LoVo (cell line): ENCODE results near the gene MYO5C.
"Not testable (repeated sequence)": the region's sequence is repeated elsewhere in the genome, so short reads cannot be mapped to it uniquely, and the experiment has no call there.

Source experiments
- DNase-seq: peaks from one replicate; pipeline ENCODE4 v3.0.0-alpha.2; 2016; ENCODE audit warnings: low spot score

The MYO5C gene

DNA sequence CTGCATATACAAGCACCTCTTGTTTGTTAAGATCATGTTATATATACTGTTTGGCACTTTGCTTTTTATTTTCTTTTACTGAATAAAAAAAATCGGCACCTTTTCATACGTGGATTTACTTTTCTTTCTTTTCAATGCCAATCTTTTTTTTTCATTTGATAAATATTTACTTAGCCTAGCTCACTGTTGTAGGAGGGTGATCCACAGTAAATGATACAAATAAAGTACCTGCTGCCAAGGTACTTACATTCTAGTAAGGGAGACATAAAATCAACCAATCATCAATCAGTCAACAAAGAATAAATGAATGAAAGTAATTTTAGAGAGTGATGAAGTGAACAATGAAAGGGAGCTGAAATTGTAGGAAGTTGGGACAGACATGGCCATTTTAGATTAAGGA lies 122.7 kb downstream of the MYO5C start:
- DNase-seq, result no peak

GRCh38 chr15:52171807-52172206 lies 123.8 kb downstream of the MYO5C start:
- DNase-seq, result no peak

DNA sequence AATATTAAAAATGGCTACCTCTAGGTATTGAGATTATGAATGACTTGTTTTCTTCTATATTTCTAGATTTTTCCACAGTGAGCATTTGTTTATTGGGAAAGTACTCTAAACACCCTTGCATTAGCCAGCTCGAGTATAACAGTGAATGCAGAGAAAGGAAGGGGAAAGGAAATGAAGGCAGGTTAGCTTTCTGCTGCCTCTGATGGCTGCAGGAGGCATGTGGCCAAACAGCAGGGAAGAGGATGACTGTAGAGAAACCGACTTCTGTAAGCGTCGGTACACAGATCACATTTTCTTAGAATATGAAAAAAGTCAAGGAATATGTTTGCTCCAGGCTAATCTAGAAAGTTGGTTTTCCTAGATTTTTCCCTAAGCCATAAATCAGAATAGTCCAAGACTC lies 124.2 kb downstream of the MYO5C start:
- DNase-seq, result no peak

DNA sequence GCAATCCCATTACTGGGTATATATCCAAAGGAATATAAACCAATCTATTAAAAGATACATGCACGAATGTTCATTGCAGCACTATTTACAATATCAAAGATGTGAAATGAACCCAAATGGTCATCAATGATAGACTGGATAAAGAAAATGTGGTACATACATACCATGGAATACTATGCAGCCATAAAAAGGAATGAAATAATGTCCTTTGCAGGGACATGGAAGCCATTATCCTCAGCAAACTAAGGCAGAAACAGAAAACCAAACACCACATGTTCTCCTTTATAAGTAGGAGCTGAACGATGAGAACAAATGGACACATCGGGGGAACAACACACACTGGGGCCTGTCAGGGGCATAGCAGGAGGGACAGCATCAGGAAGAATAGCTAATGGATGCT lies 125.4 kb downstream of the MYO5C start:
- DNase-seq, result not testable (repeated sequence)

DNA sequence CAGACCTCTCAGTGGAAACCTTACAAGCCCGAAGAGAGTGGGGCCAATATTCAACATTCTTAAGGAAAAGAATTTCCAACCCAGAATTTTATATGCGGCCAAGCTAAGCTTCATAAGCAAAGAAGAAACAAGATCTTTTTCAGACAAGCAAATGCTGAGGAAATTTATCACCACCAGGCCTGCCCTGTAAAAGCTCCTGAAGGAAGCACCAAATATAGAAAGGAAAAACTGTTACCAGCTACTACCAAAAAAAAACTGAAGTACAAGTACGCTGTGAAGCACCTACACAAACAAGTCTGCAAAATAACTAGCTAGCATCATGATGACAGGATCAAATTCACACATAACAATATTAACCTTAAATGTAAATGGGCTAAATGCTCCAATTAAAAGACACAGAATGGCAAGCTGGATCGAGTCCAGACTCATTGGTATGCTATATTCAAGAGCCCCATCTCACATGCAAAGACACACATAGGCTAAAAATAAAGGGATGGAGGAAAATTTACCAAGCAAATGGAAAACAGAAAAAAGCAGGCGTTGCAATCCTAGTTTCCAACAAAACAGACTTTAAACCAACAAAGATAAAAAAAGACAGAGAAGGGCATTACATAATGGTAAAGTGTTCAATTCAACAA lies 130.0 kb downstream of the MYO5C start:
- DNase-seq, result not testable (repeated sequence)

DNA sequence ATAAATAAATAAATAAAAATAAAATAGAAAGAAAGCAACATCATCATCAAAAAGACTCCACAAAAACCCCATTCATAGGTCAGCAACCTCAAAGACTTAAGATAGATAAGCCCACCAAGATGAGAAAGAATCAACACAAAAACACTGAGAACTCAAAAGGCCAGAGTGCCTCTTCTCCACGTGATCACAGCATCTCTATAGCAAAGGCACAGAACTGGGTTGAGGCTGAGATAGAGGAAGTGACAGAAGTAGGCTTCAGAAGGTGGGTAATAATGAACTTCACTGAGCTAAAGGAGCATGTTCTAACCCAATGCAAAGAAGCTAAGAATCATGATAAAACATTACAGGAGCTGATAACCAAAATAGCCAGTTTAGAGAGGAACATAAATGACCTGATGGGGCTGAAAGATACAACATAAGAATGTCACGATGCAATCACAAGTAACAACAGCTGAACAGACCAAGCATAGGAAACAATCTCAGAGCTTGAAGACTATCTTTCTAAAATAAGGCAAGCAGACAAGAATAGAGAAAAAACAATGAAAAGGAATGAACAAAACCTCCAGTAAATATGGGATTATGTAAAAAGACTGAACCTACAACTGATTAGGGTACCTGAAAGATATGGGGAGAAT lies 130.9 kb downstream of the MYO5C start:
- no peak for DNase-seq

- DNase-seq, result no peak
These were observed 132.0 kb downstream of the MYO5C start for GRCh38 chr15:52163321-52164190.

DNA sequence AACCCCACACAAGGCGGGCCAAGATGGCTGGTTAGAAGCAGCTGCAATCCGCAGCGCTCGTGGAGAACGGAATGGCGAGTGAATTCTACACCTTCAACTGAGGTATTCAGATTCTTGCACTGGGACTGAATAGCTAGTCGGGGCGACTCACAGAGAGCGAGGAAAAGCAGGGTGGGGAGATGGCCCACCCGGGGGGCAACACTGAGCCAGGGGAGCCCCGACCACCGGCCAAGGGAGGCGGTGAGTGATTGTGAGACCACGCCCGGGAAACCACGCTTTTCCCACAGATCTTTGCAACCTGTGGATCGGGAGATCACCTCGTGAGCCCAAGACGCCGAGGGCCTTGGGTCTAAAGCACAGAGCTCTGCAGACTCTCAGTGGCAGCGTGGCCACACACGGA lies 132.7 kb downstream of the MYO5C start:
- DNase-seq, result no peak

DNA sequence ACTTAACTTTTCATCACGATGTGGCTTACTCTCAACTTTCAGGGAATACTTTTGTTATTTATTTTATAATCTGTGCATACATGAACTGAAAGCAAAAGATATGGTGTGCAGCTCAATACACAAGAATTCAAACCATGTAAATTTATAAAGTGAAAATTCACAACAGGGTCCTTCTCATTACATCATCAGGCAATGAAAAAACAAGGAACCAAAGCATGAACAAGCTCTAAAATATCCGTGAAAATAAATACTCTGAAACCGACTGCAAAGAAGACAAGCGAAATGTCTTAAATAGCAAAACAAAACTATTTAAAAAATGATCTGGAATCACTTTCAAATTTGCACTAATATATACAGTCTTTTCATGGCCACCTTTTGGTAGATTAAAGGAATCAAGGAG lies 133.3 kb downstream of the MYO5C start:
- no peak for DNase-seq

DNA sequence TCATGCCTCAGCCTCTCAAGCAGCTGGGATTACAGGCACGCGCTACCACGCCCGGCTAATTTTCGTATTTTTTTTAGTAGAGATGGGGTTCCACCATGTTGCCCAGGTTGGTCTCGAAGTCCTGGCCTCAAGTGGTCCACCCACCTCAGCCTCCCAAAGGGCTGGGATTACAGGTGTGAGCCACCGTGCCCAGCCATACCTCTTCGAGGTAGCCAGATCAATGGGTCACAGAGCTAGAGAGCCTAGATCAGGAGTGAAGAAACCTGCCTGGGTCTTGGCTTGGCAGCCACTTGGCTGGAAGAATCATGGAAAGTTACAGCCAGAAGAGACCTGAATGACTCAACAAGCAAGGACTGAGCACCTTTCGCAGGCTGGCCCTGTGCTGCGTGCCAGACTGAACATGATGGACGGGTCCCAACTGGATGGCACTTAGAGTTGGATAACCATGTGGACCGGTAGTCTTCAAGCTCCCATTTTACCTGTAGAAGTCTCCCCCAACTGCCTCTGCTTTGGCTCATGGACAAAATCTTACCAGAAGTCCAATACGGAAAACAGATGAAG lies 134.1 kb downstream of the MYO5C start:
- DNase-seq, result no peak

GRCh38 chr15:52159645-52160044 lies 136.0 kb downstream of the MYO5C start:
- no peak for DNase-seq

DNA sequence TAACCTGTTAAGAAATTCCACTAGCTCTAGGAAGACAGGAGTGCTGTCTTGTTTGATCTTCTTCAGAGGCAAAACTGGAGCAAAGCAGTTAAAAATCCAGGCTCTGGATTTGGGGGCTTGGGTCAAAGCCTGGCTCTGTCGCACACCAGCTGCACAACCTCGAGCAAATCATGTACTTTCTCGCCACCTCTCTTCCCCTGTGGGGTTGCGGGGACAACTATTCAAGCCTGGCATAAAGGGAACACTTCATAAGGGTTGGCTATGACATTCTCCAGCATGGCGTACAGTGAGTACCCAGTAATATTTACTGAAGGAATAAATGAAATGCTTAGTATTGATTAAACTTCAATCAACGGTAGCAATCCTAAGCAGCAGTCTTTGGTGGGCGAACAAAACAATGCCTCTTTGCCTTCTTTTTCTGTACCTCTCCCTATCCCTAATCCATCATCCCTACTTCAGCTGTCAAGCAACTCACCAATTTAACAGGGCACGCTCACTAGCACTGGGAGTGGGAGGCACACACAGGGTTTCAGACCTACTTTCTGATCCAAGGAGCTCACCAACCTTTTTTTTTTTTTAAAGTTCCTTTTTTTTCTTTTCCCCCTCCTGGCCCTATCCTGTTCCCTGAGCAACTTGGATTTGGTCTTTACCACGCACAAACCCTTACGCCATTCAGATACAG lies 137.4 kb downstream of the MYO5C start:
- DNase-seq, result no peak

DNA sequence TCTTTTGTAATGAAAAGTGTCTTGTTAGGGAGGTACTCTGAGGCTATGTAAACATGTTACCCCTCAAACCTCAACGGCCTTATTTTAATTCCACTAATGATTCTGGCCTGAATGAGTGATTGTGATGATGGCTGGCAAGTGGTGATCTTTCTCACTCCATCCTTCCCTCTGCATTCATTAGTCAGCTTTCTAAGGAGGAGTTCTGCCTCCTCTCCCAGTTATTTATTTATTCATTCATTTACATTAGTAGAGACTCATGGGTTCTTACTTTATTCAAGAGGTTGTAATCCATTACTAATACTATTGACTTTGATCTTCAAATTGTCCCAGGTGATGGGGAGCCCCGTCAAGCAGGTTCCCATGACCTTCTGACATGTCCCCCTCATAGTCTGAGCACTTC lies 139.7 kb downstream of the MYO5C start:
- no peak for DNase-seq

DNA sequence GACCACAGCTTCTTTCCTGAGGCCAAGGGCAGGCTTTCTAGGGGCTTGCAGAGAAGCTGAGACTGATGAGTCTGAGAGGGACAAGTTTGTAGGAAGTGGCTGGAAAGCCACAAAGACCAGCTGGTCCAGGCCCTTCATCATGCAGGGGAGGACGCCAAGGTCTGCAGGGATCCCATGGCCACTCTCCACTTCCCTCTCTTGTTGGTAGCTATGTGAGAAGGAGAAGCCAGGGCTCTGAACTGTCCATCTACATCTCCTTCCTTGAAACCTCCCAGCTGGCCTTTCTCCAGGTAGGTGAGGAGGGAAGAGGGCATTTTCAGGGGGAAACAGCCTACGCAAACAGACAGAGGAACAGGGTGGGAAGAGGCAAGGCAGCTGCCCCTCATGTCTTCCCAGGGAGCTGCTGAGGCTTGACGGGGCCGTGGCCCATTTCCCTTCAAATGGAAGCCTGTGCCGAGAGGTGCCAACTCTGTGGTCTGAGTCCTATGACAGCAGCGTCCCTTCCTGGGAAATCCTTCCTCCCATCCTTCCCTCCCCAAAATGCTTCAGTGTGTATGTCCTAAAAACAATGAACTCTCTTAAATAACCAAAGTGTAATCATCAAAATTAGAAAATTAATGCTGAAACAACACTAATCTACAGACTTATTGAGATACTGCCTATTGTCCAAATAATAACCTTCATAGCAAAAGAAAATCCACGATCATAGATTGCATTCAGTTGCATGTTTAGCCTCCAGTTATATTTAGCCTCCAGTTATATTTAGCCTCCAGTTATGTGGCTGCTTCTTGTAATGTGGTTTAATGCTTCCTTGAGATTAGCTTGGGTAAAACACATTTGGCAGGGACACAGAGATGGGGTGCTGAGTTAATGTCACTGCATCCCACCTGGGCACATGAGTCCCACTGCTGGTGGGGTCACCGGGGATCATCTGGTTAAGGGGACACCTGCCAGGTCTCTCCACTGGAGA lies 140.4 kb downstream of the MYO5C start:
- DNase-seq, result no peak

- DNase-seq, result no peak
These were observed 141.4 kb downstream of the MYO5C start for GRCh38 chr15:52153900-52154895.

DNA sequence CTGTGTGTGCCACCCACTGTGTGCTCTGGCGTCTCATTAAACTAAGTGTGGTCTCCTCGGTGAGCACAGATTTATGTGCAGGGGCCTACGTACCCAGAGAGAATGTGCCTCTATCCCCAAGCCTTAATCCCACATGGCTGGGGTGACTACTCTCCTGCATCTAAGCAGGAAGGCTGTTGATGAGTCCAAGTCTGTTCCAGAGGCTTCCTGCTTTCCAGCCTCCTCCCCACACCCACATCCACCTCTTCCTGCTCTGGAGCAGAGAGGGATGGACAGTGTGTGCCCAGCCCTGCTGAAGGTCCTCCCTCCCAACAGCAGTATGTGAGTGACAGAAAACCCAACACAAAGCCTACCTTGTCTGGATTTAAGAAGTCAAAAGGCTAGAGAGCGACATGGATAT lies 144.3 kb downstream of the MYO5C start:
- DNase-seq, result no peak

DNA sequence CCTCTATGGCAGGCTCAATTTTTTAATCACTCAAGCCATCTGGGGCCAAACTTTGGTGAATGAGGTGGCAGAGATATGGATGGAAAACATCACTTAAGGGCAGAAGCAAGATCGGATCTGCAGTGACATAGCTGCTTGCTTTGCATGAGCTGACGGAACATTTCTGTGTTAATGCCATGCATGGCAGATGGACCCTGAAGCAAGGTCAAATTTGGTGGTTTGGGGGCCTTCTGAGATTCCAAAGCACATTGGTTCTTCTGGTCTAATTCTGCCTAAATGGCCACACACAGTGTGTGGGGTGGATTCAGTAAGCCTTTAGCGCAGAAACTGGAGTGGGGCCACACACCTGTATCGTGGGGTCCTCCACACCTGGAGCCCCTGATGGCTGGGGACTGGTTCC lies 144.7 kb downstream of the MYO5C start:
- DNase-seq, result no peak

DNA sequence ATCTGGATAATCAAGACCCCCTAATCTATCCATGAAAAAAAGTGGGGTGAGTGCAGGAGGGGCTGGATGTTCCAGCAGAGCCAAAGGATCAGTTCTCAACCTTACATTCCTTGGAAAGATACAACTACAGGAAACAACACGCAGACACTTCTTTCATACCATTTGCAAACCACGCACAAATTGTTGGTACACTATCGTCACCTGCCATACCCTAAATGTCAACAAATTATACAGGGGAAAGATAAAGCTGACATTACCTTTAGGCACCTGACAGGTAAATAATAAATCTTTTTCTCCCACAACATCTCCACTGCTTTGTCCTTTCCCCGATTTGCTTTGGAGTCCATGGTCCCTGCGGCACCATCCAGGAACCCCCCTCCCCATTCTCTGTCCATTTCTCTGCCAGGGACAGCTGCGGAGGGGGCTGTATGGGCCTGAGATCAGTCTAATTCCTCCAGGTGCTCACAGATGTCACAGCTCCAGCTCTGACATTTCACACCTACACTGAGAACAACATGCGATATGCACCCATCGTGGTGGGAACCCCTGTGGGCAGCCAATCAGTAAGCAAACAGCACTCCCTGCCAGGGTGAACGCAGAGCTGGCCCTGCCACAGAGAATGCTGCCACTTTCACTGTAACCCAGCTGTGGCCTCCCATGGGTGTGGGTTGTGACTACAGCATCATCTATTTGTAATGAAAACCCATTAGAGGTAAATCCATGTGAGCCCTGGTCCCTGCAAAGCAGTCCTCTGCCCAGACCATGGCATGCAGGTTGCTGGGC lies 145.4 kb downstream of the MYO5C start:
- DNase-seq, result no peak

- DNase-seq, result no peak
These were observed 147.2 kb downstream of the MYO5C start for GRCh38 chr15:52148403-52148802.
